ENCODE results near the gene KRTAP20-3.

DNA sequence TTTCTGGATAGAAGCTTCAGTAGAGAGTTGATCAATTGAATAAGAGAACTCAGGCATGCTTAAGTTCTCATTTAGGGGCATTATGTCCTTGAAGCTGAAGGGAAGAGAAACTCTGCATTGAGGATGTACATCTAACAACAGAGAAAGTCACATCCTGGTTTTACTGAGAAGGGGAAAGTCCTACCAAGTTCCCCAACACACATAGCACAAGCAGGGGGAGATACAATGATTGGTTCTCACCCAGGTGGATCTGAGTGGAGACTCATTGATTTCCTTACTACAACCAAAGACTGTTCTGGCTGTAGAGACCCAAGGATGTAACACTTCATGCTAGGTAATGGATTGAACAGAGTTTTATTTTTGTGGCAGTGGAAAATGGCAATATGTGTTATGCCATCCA lies 27.5 kb upstream of the KRTAP20-3 start:
- TF ChIP-seq CTCF (IDR thresholded peaks at IDR 0.05; ENCODE audit: borderline replicate concordance, extremely low read depth, low read length, poor library complexity, severe bottlenecking) (no peak), EZH2 (IDR thresholded peaks at IDR 0.05; ENCODE audit: borderline replicate concordance, low read depth, low read length, severe bottlenecking) (no peak)

Measured in DND-41 (cell line).